IPS-20b (cell line): Measurements from ENCODE around the gene NRL.
A peak's percentile ranks its signal among the peaks of the same experiment; 100 is the strongest.
"Not testable (repeated sequence)": the region's sequence is repeated elsewhere in the genome, so short reads cannot be mapped to it uniquely, and the experiment has no call there.

ENCODE experiments used
- H3K27ac ChIP-seq: one replicate; pipeline ENCODE4 v1.5.1; 2013; ENCODE audit warnings: low read length
- H3K27me3 ChIP-seq: 2 replicates; pipeline ENCODE4 v1.6.1; 2013; ENCODE audit warnings: mild to moderate bottlenecking, low read length, inconsistent platforms; ENCODE audit not compliant: insufficient read depth
- H3K36me3 ChIP-seq: 2 replicates; pipeline ENCODE4 v1.6.1; 2013; ENCODE audit warnings: low read depth, mild to moderate bottlenecking, inconsistent platforms, low read length, moderate library complexity; ENCODE audit not compliant: insufficient read depth
- H3K4me1 ChIP-seq: 2 replicates; pipeline ENCODE4 v1.6.1; 2013; ENCODE audit warnings: mild to moderate bottlenecking, control low read depth, inconsistent platforms, low read length, moderate library complexity; ENCODE audit not compliant: insufficient read depth
- H3K4me3 ChIP-seq: 2 replicates; pipeline ENCODE4 v1.5.1; 2013; ENCODE audit warnings: mild to moderate bottlenecking, low read length, inconsistent platforms
- H3K9ac ChIP-seq: 2 replicates; pipeline ENCODE4 v1.6.1; 2013; ENCODE audit warnings: low read depth, mild to moderate bottlenecking, inconsistent platforms, low read length, moderate library complexity
- H3K9me3 ChIP-seq: 2 replicates; pipeline ENCODE4 v1.6.1; 2013; ENCODE audit warnings: mild to moderate bottlenecking, low read depth, low read length, inconsistent platforms; ENCODE audit not compliant: insufficient read depth

Gene NRL

DNA sequence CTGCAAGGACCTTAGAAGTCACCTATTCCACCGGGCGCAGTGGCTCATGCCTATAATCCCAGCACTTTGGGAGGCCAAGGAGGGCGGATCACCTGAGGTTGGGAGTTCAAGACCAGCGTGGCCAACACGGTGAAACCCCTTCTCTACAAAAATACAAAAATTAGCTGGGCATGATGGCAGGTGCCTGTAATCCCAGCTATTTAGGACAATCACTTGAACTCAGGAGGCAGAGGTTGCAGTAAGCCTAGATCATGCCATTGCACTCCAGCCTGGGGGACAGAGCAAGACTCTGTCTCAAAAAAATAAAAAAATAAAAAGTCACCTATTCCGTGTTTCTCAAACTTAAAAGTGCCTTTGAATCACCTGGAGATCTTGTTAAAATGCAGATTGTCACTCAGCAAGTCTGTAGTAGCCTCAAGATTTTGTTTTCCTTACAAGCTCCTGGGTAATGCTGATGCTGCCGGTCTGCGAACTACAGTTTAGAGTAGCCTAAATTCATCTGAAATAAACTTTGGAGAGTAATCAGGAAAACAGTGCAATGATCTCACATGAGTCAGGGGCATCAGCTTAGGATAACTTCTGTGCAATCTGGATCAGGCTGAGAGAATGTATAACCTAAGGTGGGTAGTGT is 9.0 kb downstream of the NRL start:
- H3K36me3 ChIP-seq = peaks cover 29% of the 10 kb centered on the region
- H3K4me3 ChIP-seq, H3K4me1 ChIP-seq, H3K27me3 ChIP-seq, H3K27ac ChIP-seq, H3K9ac ChIP-seq, H3K9me3 ChIP-seq: not testable (repeated sequence)

DNA sequence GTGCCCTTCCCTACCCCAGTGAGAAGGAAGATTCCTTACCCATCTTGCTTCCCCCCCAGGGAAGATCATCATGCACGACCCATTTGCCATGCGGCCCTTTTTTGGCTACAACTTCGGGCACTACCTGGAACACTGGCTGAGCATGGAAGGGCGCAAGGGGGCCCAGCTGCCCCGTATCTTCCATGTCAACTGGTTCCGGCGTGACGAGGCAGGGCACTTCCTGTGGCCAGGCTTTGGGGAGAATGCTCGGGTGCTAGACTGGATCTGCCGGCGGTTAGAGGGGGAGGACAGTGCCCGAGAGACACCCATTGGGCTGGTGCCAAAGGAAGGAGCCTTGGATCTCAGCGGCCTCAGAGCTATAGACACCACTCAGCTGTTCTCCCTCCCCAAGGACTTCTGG is 11.3 kb downstream of the NRL start:
- peaks cover 4% of the 10 kb centered on the region; the same call in 1 of the 2 replicates for H3K9me3 ChIP-seq
- H3K36me3 ChIP-seq = peaks cover 50% of the 10 kb centered on the region
- H3K27ac ChIP-seq = no peak overlapping the region
- H3K4me1 ChIP-seq = no peaks in the 10 kb centered on the region
- no peaks in the 10 kb centered on the region for H3K27me3 ChIP-seq
- H3K9ac ChIP-seq = no peak overlapping the region
- no peak overlapping the region for H3K4me3 ChIP-seq

- H3K9ac ChIP-seq = no peak overlapping the region
- H3K4me1 ChIP-seq = no peaks in the 10 kb centered on the region
- H3K4me3 ChIP-seq = no peak overlapping the region
- no peak overlapping the region for H3K27ac ChIP-seq
- peaks cover 59% of the 10 kb centered on the region for H3K36me3 ChIP-seq
- no peaks in the 10 kb centered on the region for H3K27me3 ChIP-seq
- peaks cover 4% of the 10 kb centered on the region; the same call in 1 of the 2 replicates for H3K9me3 ChIP-seq
Measured at GRCh38 chr14:24102357-24103048, 12.2 kb downstream of the NRL start.

DNA sequence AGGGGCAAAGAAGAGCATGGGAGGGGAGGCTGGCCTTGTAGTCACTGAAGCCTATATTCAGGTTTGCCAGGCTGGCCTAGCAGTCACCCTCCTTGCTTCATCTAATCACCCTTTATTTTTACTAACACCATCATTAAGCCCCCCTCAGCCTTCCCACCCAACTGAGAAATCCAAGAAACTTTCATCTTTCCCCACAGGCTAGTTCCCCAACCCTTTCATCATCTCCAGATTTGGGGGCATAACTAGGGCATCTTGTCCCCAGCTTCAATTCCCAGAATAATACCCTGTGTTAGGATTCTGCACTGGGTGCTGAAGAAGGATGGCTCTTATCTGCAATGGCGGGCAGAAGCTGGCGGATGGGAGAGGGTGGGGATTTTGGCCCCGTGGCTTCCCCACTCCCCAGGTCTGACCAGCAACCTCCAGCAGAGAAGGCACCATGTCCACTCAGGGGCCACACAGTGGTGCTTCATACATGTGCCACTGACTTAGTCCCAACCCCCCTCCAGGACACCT is 13.7 kb downstream of the NRL start:
- H3K27me3 ChIP-seq = no peaks in the 10 kb centered on the region
- no peak overlapping the region for H3K4me3 ChIP-seq
- no peaks in the 10 kb centered on the region for H3K4me1 ChIP-seq
- peaks cover 4% of the 10 kb centered on the region; the same call in 1 of the 2 replicates for H3K9me3 ChIP-seq
- peaks cover 67% of the 10 kb centered on the region for H3K36me3 ChIP-seq
- no peak overlapping the region for H3K27ac ChIP-seq
- H3K9ac ChIP-seq = no peak overlapping the region

GRCh38 chr14:24100197-24100981 is 14.4 kb downstream of the NRL start:
- Histone ChIP-seq H3K36me3 (peaks cover 67% of the 10 kb centered on the region), H3K4me3 (no peak overlapping the region), H3K9ac (no peak overlapping the region)

GRCh38 chr14:24098927-24099813 is 15.6 kb downstream of the NRL start:
- Histone ChIP-seq H3K4me1 (peaks cover 4% of the 10 kb centered on the region; the same call in 1 of the 2 replicates), H3K27ac (no peak overlapping the region), H3K36me3 (peaks cover 66% of the 10 kb centered on the region), H3K9ac (no peak overlapping the region), H3K4me3 (no peak overlapping the region), H3K9me3 (peaks cover 4% of the 10 kb centered on the region; the same call in 1 of the 2 replicates), H3K27me3 (no peaks in the 10 kb centered on the region)

More at GRCh38 chr14:24100197-24100981, 14.4 kb downstream of the NRL start:
- H3K4me1 ChIP-seq = peaks cover 4% of the 10 kb centered on the region; the same call in 1 of the 2 replicates
- H3K27me3 ChIP-seq = no peaks in the 10 kb centered on the region
- peaks cover 4% of the 10 kb centered on the region; the same call in 1 of the 2 replicates for H3K9me3 ChIP-seq
- no peak overlapping the region for H3K27ac ChIP-seq

- Histone ChIP-seq H3K27ac (no peak overlapping the region), H3K9ac (no peak overlapping the region), H3K4me1 (peaks cover 8% of the 10 kb centered on the region; the same call in 1 of the 2 replicates), H3K4me3 (no peak overlapping the region), H3K9me3 (no peaks in the 10 kb centered on the region), H3K27me3 (no peaks in the 10 kb centered on the region), H3K36me3 (peaks cover 58% of the 10 kb centered on the region)
Measured at GRCh38 chr14:24098229-24098926, 16.4 kb downstream of the NRL start.

- Histone ChIP-seq H3K27me3 (peaks cover 8% of the 10 kb centered on the region), H3K36me3 (peaks cover 45% of the 10 kb centered on the region), H3K4me1 (peaks cover 8% of the 10 kb centered on the region; the same call in 1 of the 2 replicates), H3K4me3 (no peak overlapping the region), H3K9me3 (no peaks in the 10 kb centered on the region), H3K27ac (no peak overlapping the region), H3K9ac (no peak overlapping the region)
Measured at GRCh38 chr14:24096545-24097181, 18.1 kb downstream of the NRL start.

DNA sequence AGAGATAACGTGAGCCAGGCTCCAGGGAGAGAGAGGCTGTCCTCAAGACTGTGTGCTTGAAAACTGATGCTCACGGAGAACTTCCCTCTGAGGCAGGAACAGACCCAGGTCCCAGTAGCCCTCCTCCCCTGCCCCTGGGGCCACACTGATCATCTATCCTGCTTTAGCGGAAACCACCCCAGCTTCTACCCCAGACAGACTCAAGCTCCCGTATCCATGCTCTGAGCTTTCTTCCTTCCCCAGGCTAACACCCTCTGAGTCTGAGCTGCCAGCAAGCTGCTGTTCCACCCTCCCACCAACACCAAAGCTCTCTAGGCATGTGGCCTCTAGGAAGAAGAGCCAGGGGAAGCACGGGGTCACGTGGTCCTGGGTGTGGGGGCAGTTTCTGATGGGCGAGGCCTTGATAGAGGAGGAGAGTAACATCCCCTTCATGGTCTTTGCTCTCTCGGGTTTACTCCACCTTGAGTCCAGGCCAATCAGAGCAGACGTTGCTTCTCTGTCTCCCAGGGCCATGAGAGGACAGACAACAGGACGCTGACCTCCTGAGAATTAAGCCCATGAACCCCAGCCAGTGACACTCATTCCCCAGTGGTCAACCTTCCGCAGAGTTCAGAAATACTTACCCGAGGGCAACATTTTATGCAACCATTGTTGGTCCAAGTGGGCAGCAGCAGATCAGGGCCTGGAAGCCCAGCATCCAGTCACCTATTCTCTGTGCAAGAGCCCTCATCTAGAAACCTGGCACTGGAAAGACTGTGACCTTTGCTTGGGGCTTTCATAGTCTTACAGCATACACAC is 19.3 kb downstream of the NRL start:
- peak overlapping the region; percentile 94 for H3K9ac ChIP-seq
- H3K4me1 ChIP-seq = peaks cover 8% of the 10 kb centered on the region; the same call in 1 of the 2 replicates
- peaks cover 35% of the 10 kb centered on the region for H3K36me3 ChIP-seq
- peak overlapping the region; percentile 90 for H3K4me3 ChIP-seq
- H3K9me3 ChIP-seq = no peaks in the 10 kb centered on the region
- peak overlapping the region; percentile 22 for H3K27ac ChIP-seq
- peaks cover 8% of the 10 kb centered on the region for H3K27me3 ChIP-seq
